ENCODE data around the gene GRIN2A.

GRIN2A gene

DNA sequence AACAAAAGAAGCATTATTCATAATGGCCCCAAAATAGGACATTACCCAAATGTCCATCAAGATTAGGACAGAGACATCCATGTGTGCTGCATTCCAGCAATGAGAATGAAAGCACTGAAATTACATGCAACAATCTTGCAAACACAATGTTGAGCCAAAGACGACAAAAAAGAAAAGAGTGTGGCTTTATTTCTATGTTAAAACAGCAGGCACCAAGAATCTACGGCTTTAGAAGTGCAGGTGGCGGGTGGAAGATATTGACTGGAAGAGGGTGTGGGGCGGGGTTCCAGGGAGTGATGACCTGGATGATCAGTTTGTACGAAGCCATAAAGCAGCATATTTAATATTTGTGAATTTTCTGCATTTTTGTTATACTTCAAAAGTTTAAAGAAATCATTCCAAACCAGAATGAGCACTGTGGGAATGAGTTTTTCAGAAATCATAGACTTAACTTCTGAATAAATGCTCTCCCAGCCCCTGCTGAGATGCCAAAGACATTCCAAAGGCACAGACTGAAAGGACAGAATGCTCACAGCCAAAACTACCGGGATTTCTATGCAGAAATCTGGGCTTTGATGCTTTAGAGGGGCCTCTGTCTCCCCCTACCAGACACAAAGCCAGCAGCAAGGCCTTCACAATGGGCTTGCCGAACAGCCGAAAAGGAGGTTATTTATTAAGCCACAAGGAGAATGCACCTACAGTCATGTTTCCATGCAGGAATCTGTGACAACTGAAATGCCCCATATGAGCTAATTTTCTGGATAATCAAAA lies 361.6 kb downstream of the GRIN2A start:
- no peak for DNase-seq (ENCODE audit: low read depth, low spot score)

DNA sequence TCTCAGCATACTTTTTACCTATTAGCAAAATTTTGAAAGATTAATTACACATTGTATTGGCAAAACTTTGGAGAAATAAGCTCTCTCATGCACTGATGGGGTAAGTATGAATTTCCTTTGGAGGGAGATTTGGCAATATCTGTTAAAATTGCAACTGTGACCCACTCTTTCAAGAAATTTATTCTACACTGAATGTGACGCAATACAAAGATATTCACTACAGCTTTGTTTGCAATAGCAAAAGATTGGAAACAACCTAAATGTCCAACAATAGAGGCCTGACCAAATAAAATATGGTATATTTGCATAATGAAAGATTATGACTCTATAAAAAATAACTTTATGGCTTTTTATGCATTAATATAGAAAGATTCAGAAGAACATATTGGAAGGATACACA lies 363.5 kb downstream of the GRIN2A start:
- no peak for DNase-seq (ENCODE audit: low read depth, low spot score)

DNA sequence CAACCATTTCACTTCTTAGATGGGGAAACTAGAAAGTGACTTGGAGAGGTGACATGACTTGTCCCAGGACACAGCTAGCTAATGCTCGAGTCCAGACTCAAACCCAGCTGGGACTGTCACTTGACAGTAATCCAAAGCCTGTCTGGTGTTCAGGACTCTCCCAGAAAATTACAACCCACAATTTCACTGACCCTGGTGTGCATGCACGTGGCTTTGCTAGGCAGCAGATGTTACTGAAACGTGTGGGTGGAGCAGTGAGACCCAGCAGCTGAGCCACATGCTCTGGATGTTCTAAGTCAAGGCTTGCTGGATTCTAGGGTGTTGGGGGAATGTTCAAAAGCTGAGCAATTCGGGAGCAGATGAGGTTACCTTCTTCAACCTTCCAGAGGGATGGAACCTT lies 364.6 kb downstream of the GRIN2A start:
- no peak for DNase-seq (ENCODE audit: low read depth, low spot score)

- DNase-seq (ENCODE audit: low read depth, low spot score), result no peak
These were observed 365.6 kb downstream of the GRIN2A start for GRCh38 chr16:9816644-9817043.

DNA sequence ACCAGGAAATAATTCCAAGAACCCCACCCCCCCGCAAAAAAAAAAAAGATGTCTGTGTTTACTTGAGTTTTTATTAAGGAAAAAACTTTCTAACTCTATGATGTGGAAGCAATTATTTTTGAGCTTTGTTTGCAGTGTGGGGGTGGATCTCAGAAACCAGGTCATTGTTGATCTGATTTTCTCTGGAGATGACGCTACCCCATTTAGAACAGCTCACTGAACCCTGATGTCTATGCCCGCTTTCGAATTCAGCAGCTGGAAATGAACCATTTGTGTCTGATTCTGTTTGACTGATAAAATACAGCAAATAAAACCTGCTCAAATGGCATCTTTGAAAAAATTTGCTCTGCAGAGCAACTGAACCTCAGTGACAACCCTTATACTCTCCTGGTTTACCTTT lies 368.6 kb downstream of the GRIN2A start:
- DNase-seq (ENCODE audit: low read depth, low spot score), result no peak

GRCh38 chr16:9808210-9808609 lies 374.0 kb downstream of the GRIN2A start:
- DNase-seq (ENCODE audit: low read depth, low spot score), result no peak

GRCh38 chr16:9807302-9807701 lies 374.9 kb downstream of the GRIN2A start:
- DNase-seq (ENCODE audit: low read depth, low spot score), result no peak

DNA sequence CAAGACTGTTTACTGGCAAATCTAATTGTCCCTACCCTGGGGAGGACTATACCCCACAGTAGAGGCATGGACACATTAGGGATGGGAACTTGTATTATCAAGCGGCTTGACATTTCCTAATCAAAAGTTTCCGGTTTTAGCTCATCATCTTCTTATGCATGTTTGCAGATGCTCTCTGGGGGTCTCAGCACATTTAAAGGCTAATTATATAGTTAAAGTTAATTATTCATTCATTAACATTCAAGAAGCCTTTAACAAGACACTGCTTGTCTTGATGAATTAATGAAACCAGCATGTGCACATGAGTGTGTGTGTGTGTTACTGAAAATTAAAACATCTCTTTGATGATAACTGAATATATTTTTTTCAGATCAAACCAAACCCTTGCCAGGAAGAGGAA lies 377.1 kb downstream of the GRIN2A start:
- no peak for DNase-seq (ENCODE audit: low read depth, low spot score)

GRCh38 chr16:9802160-9802559 lies 380.1 kb downstream of the GRIN2A start:
- DNase-seq (ENCODE audit: low read depth, low spot score), result no peak

DNA sequence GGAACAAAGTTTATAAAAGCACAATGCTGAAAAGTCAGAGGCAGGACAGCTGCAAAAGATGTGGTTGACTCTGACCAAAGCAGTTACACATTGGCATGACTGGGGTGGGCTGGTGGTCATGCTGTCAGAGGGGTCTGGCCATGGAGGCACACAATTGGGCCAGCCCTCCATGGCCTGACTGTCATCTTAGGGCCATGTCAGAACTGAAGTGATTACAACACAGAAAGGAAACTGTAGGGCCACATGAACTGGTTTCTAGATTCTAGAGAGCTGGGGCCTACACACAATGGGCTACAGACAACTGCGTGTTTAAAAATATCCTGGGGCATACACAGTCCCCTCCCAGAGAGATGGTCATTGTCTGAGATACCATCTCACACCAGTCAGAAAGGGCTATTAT lies 380.6 kb downstream of the GRIN2A start:
- no peak for DNase-seq (ENCODE audit: low read depth, low spot score)

GRCh38 chr16:9800186-9800738 lies 382.0 kb downstream of the GRIN2A start:
- no peak for DNase-seq (ENCODE audit: low read depth, low spot score)

DNA sequence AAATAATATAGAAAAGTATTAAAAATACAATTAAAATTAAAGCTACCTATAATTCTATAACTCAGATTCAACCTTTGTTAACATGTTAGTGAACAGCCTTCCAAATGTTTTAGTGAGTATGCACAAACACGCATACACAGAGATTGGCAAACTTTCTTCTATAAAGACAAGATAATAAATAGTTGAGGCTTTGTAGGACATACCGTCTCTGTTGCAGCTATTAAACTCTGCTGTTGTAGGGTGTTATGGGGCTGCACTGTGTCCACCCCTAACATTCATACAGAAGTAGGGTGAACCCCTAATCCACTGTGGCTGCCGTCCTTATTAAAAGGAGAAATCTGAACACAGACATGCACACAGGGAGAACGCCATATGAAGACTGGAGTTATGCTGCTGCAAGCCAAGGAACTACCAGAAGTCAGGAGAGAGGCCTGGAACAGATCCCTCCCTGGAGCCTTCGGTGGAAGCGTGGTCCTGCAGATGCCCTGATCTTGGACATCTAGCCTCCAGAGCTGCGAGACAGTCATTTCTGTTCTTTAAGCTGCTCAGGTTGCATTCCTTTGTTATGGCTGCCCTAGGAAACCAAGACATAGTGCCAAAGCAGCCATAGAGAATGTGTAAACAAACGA lies 383.2 kb downstream of the GRIN2A start:
- DNase-seq (ENCODE audit: low read depth, low spot score), result no peak

- no peak for DNase-seq (ENCODE audit: low read depth, low spot score)
These were observed 383.8 kb downstream of the GRIN2A start for GRCh38 chr16:9798474-9798873.

DNA sequence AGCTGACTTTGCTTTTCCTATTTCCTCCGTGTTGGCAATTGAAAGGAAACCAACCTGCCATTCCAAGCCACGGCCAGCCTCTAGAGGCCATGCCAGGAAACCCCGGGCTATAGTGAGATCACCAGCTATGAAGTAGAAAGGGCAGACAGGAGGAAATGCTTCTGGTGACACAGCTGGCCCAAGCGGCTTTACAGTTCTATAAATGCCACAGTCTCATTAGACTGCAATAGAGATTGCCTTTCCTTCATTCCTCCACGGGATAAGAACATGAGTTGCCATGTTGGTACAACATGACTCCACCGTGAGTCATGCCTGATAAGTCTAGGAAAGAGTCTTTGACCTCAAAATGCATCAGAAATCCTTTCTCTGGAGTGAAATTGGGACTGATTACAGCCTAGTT lies 384.9 kb downstream of the GRIN2A start:
- no peak for DNase-seq (ENCODE audit: low read depth, low spot score)

DNA sequence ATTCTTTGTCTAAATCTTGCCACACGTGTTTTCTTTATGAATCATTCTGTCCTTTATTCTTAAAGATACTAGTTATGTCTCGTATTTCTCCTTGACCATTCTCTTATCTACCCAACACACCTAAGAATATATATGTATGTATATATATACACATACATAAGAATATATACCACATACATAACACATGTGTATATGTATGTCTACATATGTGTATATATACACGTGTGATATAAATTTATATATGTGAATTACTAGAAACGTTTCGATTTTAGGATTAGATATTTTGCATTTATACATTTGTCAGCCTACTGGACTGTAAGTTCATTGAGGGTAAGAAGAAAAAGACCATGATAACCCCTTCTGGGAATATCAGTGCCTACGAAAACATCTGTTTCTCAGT lies 388.6 kb downstream of the GRIN2A start:
- DNase-seq (ENCODE audit: low read depth, low spot score), result no peak

DNA sequence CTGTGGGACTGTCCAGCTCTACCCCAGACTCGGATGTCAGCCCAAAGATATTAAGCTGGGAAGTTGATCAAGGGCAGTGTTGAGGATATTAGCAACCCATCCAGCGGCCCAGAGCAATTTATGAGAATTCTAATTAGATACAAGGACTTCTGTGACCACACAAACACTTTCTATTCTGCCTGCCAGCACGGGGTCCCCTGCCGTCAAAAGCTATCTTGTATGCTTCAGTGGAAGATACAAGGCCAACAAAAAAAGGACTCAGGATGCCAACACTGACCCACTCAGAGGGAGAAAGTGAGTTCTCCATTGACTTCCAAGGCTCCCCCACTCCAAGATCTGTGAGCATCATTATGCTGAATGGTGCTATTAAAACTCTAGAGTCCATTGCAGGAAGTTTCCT lies 390.7 kb downstream of the GRIN2A start:
- no peak for DNase-seq (ENCODE audit: low read depth, low spot score)

- DNase-seq (ENCODE audit: low read depth, low spot score), result no peak
These were observed 392.0 kb downstream of the GRIN2A start for GRCh38 chr16:9790199-9790598.

DNA sequence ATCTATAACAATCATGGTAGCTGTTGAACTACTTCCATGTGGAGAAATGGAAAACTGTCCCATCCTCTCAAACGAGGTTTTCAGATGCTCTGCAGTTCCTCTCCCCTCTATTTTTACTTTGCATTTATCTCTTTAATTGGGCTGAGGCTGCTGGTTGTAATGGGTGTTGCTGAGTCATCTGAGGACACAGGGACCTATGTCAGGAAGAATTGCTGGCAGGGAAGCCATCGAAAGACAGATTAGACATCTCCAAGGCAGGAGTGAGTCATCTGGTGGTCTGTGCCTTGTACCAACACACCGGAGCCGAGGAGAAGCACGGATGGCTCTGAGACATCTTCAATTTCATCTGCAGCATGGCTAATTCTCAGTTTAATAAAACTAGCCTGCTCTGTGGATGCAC lies 394.5 kb downstream of the GRIN2A start:
- DNase-seq (ENCODE audit: low read depth, low spot score), result no peak

DNA sequence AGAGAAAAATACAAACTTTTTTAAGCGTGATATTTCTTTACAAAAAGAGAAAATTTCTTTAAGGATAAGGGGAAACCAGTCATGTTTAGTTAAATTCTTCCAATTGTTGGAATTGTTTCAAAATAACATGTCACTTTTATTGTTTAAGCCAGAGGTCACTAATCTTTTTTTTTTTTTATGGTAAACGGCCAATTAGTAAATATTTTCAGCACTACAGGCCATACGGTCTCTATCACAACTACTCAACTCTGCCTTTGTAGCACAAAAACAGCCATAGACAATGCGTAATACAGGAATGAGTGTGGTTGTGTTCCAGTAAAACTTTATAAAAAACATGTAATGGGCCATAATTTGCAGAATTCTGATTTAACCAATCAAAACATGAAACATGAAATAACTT lies 401.4 kb downstream of the GRIN2A start:
- DNase-seq (ENCODE audit: low read depth, low spot score), result no peak

DNA sequence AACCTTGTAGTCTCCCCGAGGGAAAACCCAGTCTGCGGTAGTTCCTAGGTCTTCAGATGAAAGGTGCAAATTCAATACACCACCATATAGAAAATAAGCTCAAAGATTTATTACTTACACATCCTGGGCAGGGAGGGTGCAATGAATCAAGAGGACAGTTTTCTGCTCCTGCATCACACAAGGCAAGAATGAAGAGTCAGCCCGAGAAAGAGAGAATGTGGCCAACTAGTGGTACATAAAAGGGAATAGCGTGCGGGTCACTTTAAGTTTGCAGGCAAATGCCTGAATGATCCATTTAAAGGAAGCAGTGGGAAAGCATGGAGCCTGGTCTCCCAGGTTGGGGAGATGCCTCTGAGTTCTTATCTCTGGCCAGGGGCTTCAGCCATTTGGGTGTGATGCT lies 403.4 kb downstream of the GRIN2A start:
- DNase-seq (ENCODE audit: low read depth, low spot score), result no peak

- DNase-seq (ENCODE audit: low read depth, low spot score), result no peak
These were observed 406.2 kb downstream of the GRIN2A start for GRCh38 chr16:9775998-9776397.

DNA sequence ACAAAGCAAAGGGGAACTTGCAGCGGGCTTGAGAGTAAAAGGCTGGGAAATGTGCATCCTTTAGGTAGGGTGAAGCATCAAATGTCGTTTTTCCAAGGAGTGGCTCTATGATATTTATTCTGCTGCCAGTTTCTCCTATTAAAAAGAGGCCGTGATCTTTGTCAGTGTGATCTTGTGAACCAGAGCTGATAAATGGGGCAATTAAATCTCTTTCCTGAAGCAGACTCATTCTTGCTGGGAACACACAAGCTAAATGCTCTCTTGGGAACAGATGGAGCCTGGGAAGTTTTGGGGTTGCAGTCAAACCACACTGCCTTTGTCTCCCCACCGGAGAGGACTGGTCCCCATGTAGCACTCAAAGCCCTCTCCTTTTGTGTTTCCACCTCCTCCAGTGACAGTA lies 408.9 kb downstream of the GRIN2A start:
- no peak for DNase-seq (ENCODE audit: low read depth, low spot score)

- DNase-seq (ENCODE audit: low read depth, low spot score), result no peak
These were observed 409.6 kb downstream of the GRIN2A start for GRCh38 chr16:9772526-9773225.
